Thyroid gland (tissue), 4 donors: ENCODE data around the gene CHST12.

Experiments used
- POLR2A ChIP-seq, 2 donors: fragments of 450-650 bp; IDR thresholded peaks; one replicate each; pipeline ENCODE4 v1.6.1; 2017; ENCODE audit warnings: antibody characterized with exemption in 2 of 2, mild to moderate bottlenecking in 2 of 2, moderate library complexity in 1 of 2
- TF ChIP-seq, protein P1 (sequence below), 6 experiments: fragments of 200-600 bp in 3 of 6; fragments of 450-650 bp in 3 of 6; sonication (generic) in 3 of 6; IDR thresholded peaks; one replicate each; pipeline ENCODE4 v1.5.1; 2016 to 2019; ENCODE audit warnings: antibody characterized with exemption in 6 of 6, mild to moderate bottlenecking in 2 of 6, inconsistent platforms in 1 of 6, moderate library complexity in 1 of 6

GRCh38 chr7:2478800-2479199 lies 75.4 kb downstream of the CHST12 start:
- TF ChIP-seq, protein P1, sequence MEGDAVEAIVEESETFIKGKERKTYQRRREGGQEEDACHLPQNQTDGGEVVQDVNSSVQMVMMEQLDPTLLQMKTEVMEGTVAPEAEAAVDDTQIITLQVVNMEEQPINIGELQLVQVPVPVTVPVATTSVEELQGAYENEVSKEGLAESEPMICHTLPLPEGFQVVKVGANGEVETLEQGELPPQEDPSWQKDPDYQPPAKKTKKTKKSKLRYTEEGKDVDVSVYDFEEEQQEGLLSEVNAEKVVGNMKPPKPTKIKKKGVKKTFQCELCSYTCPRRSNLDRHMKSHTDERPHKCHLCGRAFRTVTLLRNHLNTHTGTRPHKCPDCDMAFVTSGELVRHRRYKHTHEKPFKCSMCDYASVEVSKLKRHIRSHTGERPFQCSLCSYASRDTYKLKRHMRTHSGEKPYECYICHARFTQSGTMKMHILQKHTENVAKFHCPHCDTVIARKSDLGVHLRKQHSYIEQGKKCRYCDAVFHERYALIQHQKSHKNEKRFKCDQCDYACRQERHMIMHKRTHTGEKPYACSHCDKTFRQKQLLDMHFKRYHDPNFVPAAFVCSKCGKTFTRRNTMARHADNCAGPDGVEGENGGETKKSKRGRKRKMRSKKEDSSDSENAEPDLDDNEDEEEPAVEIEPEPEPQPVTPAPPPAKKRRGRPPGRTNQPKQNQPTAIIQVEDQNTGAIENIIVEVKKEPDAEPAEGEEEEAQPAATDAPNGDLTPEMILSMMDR (IDR thresholded peaks at IDR 0.05): no peak
- TF ChIP-seq POLR2A (IDR thresholded peaks at IDR 0.05): no peak
